ENCODE measurements around the gene SLC34A1.

- TF ChIP-seq POLR2A (IDR thresholded peaks at IDR 0.05; ENCODE audit: low read depth, low read length) (no peak), TAF1 (IDR thresholded peaks at IDR 0.05; ENCODE audit: borderline replicate concordance, low read depth, low read length) (no peak), POLR2AphosphoS5 (IDR thresholded peaks at IDR 0.05; ENCODE audit: low read depth, low read length) (no peak)
Observed at GRCh38 chr5:177363565-177363964, 20.7 kb upstream of the SLC34A1 start.
